Endothelial cell of umbilical vein (primary cell): ENCODE data around the gene GPR83. TPM values are rescaled to one million over a fixed set of nuclear protein-coding genes. Genes with fewer than 3 reads are reported as not detected.

Experiments
- BruUV-seq: library from RNA; stranded (reverse); fragments of 400-500 nt; replicated peaks from 2 replicates; lab custom pipeline; 2021; lab: Mats Ljungman, UMichigan
- CTCF ChIA-PET: fragments of 300-600, 350-600 bp; sonication (Branson Sonifier 250); formaldehyde crosslinking; loops from one replicate; lab custom pipeline; 2021; ENCODE audit warnings: antibody characterized with exemption, inconsistent platforms; lab: Charles Lee
- POLR2A ChIA-PET: fragments of 300-600, 350-600 bp; sonication (Branson Sonifier 250); formaldehyde crosslinking; loops from one replicate; lab custom pipeline; 2021; ENCODE audit warnings: antibody characterized with exemption, inconsistent platforms; lab: Charles Lee
- DNase-seq: peaks from one replicate; pipeline ENCODE4 v3.0.0-alpha.2; 2011; ENCODE audit warnings: low read depth, low spot score
- FAIRE-seq: peaks from 2 replicates; lab custom pipeline; 2011; peaks lifted over from hg19 to GRCh38; lab: Jason Lieb, UNC
- H2AFZ ChIP-seq: 2 replicates; pipeline ENCODE4 v1.6.0; 2012; ENCODE audit warnings: low read depth, low read length, control low read depth, inconsistent platforms
- H3K27ac ChIP-seq: 2 replicates; pipeline ENCODE4 v1.5.1; 2011; ENCODE audit warnings: low read depth, mild to moderate bottlenecking, control low read depth, low read length, moderate library complexity; ENCODE audit not compliant: insufficient read depth
- H3K27me3 ChIP-seq, 2 experiments: 2 replicates each; pipeline versions ENCODE4 v1.6.0 to v1.6.1; 2011; ENCODE audit warnings: low read length in 2 of 2, mixed read lengths in 1 of 2; ENCODE audit not compliant: control insufficient read depth in 2 of 2, insufficient read depth in 2 of 2
- H3K36me3 ChIP-seq, 2 experiments: 2 replicates in 1 of 2; 3 replicates in 1 of 2; pipeline ENCODE4 v1.5.1; 2011; ENCODE audit warnings: low read length in 2 of 2, mild to moderate bottlenecking in 1 of 2, moderate library complexity in 1 of 2; ENCODE audit not compliant: control insufficient read depth in 2 of 2, insufficient read depth in 2 of 2; ENCODE audit errors: extremely low read depth in 1 of 2
- H3K4me1 ChIP-seq: 3 replicates; pipeline ENCODE4 v1.5.1; 2011; ENCODE audit warnings: mild to moderate bottlenecking, low read length; ENCODE audit not compliant: control insufficient read depth, insufficient read depth; ENCODE audit errors: extremely low read depth
- H3K4me2 ChIP-seq: 2 replicates; pipeline ENCODE4 v1.6.1; 2011; ENCODE audit warnings: low read length, control low read depth, mixed read lengths; ENCODE audit not compliant: insufficient read depth
- H3K4me3 ChIP-seq, 3 experiments: fragments of 200-600 bp in 1 of 3; sonication (generic), shearing (Covaris generic) in 1 of 3; replicated peaks in 1 of 3; 2 replicates each; pipeline ENCODE4 v1.5.1; 2011 to 2016; ENCODE audit warnings: control low read depth in 3 of 3, low read length in 3 of 3, mild to moderate bottlenecking in 2 of 3, inconsistent platforms in 1 of 3, low read depth in 1 of 3, moderate library complexity in 1 of 3; ENCODE audit not compliant: insufficient read depth in 1 of 3
- H3K79me2 ChIP-seq: 2 replicates; pipeline ENCODE4 v1.6.0; 2012; ENCODE audit warnings: low read length, inconsistent platforms; ENCODE audit not compliant: control insufficient read depth, insufficient read depth
- H3K9ac ChIP-seq: replicated peaks from 2 replicates; pipeline ENCODE3; 2011; ENCODE audit warnings: low read length, control low read depth; ENCODE audit not compliant: insufficient read depth; ENCODE audit errors: extremely low read depth
- H3K9me1 ChIP-seq: replicated peaks from 3 replicates; pipeline ENCODE4 v1.6.0; 2011; ENCODE audit warnings: mild to moderate bottlenecking, low read length; ENCODE audit not compliant: control insufficient read depth, insufficient read depth; ENCODE audit errors: extremely low read depth
- H3K9me3 ChIP-seq: replicated peaks from 2 replicates; pipeline ENCODE4 v1.5.1; 2012; ENCODE audit warnings: low read length, inconsistent platforms; ENCODE audit not compliant: control insufficient read depth, insufficient read depth
- H4K20me1 ChIP-seq: replicated peaks from 2 replicates; pipeline ENCODE3; 2011; ENCODE audit warnings: mild to moderate bottlenecking, low read length; ENCODE audit not compliant: control insufficient read depth, insufficient read depth; ENCODE audit errors: extremely low read depth
- EZH2 ChIP-seq: IDR thresholded peaks from 2 replicates; pipeline ENCODE4 v1.6.1; 2012; ENCODE audit warnings: borderline replicate concordance, low read depth, mild to moderate bottlenecking, moderate library complexity, low read length, inconsistent platforms; ENCODE audit not compliant: severe bottlenecking
- FOS ChIP-seq: IDR thresholded peaks from 2 replicates; pipeline ENCODE4 v1.6.1; 2011; ENCODE audit warnings: mild to moderate bottlenecking, low read length, moderate library complexity, borderline replicate concordance; ENCODE audit not compliant: insufficient read depth
- GATA2 ChIP-seq: IDR thresholded peaks from 2 replicates; pipeline ENCODE4 v1.7.0; 2011; ENCODE audit warnings: low read depth, mild to moderate bottlenecking, moderate library complexity, mixed read lengths, low read length; ENCODE audit not compliant: insufficient read length, insufficient read depth
- JUN ChIP-seq: IDR thresholded peaks from 2 replicates; pipeline ENCODE4 v1.6.1; 2011; ENCODE audit warnings: borderline replicate concordance, low read depth; ENCODE audit not compliant: insufficient read length, insufficient read depth
- MYC ChIP-seq: IDR thresholded peaks from one replicate; pipeline ENCODE4 v1.6.1; 2011; ENCODE audit warnings: mild to moderate bottlenecking, low read depth, low read length
- POLR2A ChIP-seq: IDR thresholded peaks from 2 replicates; pipeline ENCODE4 v1.6.1; 2012; ENCODE audit warnings: low read depth, mild to moderate bottlenecking, control low read depth, low read length
- POLR2AphosphoS5 ChIP-seq: IDR thresholded peaks from 2 replicates; pipeline ENCODE4 v1.6.1; 2012; ENCODE audit warnings: low read depth, mild to moderate bottlenecking, control low read depth, low read length, moderate library complexity; ENCODE audit not compliant: insufficient read depth
- dilution Hi-C: fragments of 300-500 bp; cut with MboI; formaldehyde crosslinking; loops from one replicate; pipeline ENCODE4 v1.15.0; 2019; ENCODE audit warnings: low sequenced_read_pairs; ENCODE audit not compliant: extremely low pct_ligation_motif_present
- intact Hi-C: fragments of 100-400 bp; cut with micrococcal nuclease; formaldehyde crosslinking; loops from one replicate; pipeline ENCODE4 v1.10.0; 2022
- polyA plus RNA-seq, 4 experiments: library from polyadenylated mRNA; depleted of rRNA in 3 of 4; stranded (reverse) in 3 of 4; unstranded in 1 of 4; fragments of >200 nt; gene quantifications; 2 replicates each; pipeline versions ENCODE4 v1.2.1 to v1.2.3, GENCODE V29; 2011 to 2012; ENCODE audit warnings: missing spikeins in 1 of 4
- total RNA-seq: library from RNA; stranded (reverse); gene quantifications from 2 replicates; pipeline ENCODE4 v1.2.3, GENCODE V29; 2021
- TF ChIP-seq, protein P1 (sequence below): IDR thresholded peaks from 2 replicates; pipeline ENCODE4 v1.6.1; 2011; ENCODE audit not compliant: insufficient read depth, insufficient read length
- TF ChIP-seq, protein P2 (sequence below), 2 donors: IDR thresholded peaks; 1 replicate in 1 of 2; 2 replicates in 1 of 2; pipeline ENCODE4 v1.5.1; 2011; ENCODE audit warnings: low read length in 2 of 2, mild to moderate bottlenecking in 2 of 2, moderate library complexity in 2 of 2, control low read depth in 1 of 2, inconsistent platforms in 1 of 2, low read depth in 1 of 2; ENCODE audit not compliant: insufficient read depth in 1 of 2; ENCODE audit errors: extremely low read depth in 1 of 2

The GPR83 gene
- total and polyA plus RNA-seq, 2 donors (not counting 3 experiments of a cell fraction or from before 2014, with no cell fraction given): 0.07 TPM; not detected in 1

DNA sequence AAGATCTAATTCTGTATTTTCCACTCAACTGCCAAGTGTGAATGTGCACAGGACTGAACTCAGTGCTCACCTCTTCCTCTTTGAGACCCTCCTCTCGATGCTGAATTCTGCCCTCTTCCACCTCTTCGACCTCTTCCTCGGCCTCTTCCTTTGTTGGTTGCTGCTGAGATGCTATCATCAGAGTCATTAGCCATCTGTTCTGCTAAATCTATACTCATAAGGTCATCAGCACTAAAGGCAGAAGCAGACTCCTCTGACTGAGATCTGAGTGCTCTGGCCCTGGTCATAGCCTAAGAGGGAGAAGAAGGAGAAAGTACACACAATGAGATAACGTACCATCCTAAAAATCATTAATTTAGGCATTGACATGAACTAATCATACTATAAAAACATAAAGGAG, 45.9 kb upstream of the GPR83 start:
- FAIRE-seq: no peak
- no peak overlapping the region for H3K4me2 ChIP-seq
- H4K20me1 ChIP-seq: no peaks in the 10 kb centered on the region
- H3K4me1 ChIP-seq: no peaks in the 10 kb centered on the region
- no peaks in the 10 kb centered on the region for H3K9me3 ChIP-seq
- dilution Hi-C loops: no loop called here
- no TSS peak for BruUV-seq
- no peak overlapping the region for H3K4me3 ChIP-seq
- no peak for TF ChIP-seq POLR2AphosphoS5
- TF ChIP-seq, protein P1, sequence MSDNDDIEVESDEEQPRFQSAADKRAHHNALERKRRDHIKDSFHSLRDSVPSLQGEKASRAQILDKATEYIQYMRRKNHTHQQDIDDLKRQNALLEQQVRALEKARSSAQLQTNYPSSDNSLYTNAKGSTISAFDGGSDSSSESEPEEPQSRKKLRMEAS: no peak
- TF ChIP-seq JUN: no peak
- no peak for TF ChIP-seq FOS
- TF ChIP-seq GATA2: no peak
- ChIA-PET POLR2A (no interaction called here), CTCF (no interaction called here)
- H3K9ac ChIP-seq: no peak overlapping the region
- intact Hi-C loops: no loop called here
- H2AFZ ChIP-seq: no peak overlapping the region
- no peaks in the 10 kb centered on the region for H3K27me3 ChIP-seq
- H3K36me3 ChIP-seq: peaks cover 0 to 4% of the 10 kb centered on the region in 2 experiments
- H3K27ac ChIP-seq: no peak overlapping the region
- H3K79me2 ChIP-seq: no peaks in the 10 kb centered on the region
- DNase-seq: no peak
- no peaks in the 10 kb centered on the region for H3K9me1 ChIP-seq

DNA sequence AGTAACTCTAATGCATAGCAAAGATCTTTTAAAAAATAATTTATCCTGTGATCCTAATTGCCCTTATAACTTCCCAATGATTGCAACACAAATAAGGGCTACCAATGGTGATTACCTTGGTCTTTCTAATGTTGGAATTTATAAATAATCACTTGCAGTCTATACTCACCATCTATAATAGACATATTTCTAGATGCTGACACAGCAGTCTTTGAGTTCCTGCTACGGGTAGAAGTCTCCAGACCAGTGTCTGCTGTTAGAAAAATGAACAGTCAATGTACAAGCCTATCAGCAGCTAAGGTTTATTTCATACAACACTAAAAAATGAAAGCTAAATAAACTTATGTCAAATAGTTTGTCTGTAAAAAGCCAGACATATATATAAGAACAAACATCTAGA, 44.4 kb upstream of the GPR83 start:
- no peak for TF ChIP-seq JUN
- no peak for TF ChIP-seq MYC
- TF ChIP-seq POLR2AphosphoS5: no peak
- TF ChIP-seq EZH2: no peak
- TF ChIP-seq, protein P1: no peak
- no peak for TF ChIP-seq POLR2A
- no peak for TF ChIP-seq FOS
- TF ChIP-seq, protein P2, sequence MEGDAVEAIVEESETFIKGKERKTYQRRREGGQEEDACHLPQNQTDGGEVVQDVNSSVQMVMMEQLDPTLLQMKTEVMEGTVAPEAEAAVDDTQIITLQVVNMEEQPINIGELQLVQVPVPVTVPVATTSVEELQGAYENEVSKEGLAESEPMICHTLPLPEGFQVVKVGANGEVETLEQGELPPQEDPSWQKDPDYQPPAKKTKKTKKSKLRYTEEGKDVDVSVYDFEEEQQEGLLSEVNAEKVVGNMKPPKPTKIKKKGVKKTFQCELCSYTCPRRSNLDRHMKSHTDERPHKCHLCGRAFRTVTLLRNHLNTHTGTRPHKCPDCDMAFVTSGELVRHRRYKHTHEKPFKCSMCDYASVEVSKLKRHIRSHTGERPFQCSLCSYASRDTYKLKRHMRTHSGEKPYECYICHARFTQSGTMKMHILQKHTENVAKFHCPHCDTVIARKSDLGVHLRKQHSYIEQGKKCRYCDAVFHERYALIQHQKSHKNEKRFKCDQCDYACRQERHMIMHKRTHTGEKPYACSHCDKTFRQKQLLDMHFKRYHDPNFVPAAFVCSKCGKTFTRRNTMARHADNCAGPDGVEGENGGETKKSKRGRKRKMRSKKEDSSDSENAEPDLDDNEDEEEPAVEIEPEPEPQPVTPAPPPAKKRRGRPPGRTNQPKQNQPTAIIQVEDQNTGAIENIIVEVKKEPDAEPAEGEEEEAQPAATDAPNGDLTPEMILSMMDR (IDR thresholded peaks at IDR 0.05; ENCODE audit: extremely low read depth in 1 of 2, insufficient read depth in 1 of 2, low read depth in 1 of 2, low read length in 2 of 2): no peak
- no peak for TF ChIP-seq GATA2
- CTCF ChIA-PET: no interaction called here
- Histone ChIP-seq H4K20me1 (no peaks in the 10 kb centered on the region), H3K79me2 (no peaks in the 10 kb centered on the region), H3K9me3 (no peaks in the 10 kb centered on the region), H3K9me1 (no peaks in the 10 kb centered on the region), H3K9ac (no peak overlapping the region), H3K4me3 (no peak overlapping the region), H3K27ac (no peak overlapping the region), H3K27me3 (no peaks in the 10 kb centered on the region), H3K36me3 (peaks cover 0 to 4% of the 10 kb centered on the region in 2 experiments), H2AFZ (no peak overlapping the region), H3K4me2 (no peak overlapping the region), H3K4me1 (no peaks in the 10 kb centered on the region)
- dilution Hi-C loops: no loop called here
- FAIRE-seq: no peak
- BruUV-seq: no TSS peak
- POLR2A ChIA-PET: no interaction called here
- DNase-seq: no peak
- intact Hi-C loops: no loop called here
